Globus pallidus (tissue), 1 donor: ENCODE measurements around the gene PDLIM7.

ENCODE experiments used
- DNase-seq: peaks from one replicate; pipeline ENCODE4 v3.0.0-alpha.2; 2015; ENCODE audit warnings: low spot score

The PDLIM7 gene

DNA sequence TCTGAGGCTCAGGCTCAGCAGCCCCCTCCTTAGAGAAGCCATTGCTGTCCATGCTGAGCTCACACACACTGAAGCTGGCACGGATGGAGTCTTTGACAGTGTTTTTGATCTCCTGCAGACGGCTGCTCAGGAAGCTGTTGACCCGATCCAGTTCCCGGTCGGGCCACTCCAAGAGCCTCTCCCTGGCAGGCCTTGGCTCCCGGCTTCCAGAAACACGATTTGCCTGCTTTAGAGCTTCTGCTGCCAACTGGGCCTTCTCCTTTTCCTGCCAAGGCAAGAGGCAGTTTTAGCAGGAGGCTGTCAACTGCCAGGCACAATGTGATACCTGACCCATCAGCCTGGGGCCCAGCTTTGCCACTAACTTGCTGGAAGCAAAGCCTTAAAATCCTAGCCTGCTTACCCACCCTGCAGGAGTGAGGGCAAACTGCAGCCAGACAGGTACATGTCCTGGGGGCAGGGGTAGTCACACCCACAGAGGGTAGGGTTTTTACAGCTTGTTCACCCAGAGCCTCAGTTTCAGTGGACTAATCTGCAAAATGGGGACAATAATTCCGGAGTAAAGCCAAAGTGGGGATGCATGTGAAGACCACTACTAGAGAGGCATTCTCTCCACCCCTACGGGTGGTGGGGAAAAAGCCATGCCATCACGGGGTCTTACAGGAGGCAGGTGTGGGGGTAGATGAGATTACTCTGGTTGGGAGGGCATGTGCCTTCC is 27.7 kb upstream of the PDLIM7 start:
- no peak for DNase-seq

DNA sequence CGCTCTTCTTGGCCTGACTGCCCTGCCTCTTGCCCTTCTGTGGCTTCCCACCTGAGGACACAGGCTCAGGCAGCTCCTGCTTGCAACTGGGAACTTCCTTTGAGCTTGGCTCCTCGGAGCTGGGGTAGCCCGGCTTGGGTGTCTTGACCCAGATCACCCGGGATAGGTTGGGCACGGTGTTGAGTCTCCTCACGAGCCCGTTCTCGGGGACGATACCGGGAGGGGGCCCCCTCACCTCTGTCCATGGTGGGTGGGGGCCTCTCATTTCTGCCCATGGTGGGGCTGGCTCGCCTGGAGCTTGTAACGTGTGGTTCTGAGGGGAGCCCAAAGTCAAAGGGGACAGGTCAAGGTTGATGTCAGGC is 27.1 kb upstream of the PDLIM7 start:
- DNase-seq: no peak

DNA sequence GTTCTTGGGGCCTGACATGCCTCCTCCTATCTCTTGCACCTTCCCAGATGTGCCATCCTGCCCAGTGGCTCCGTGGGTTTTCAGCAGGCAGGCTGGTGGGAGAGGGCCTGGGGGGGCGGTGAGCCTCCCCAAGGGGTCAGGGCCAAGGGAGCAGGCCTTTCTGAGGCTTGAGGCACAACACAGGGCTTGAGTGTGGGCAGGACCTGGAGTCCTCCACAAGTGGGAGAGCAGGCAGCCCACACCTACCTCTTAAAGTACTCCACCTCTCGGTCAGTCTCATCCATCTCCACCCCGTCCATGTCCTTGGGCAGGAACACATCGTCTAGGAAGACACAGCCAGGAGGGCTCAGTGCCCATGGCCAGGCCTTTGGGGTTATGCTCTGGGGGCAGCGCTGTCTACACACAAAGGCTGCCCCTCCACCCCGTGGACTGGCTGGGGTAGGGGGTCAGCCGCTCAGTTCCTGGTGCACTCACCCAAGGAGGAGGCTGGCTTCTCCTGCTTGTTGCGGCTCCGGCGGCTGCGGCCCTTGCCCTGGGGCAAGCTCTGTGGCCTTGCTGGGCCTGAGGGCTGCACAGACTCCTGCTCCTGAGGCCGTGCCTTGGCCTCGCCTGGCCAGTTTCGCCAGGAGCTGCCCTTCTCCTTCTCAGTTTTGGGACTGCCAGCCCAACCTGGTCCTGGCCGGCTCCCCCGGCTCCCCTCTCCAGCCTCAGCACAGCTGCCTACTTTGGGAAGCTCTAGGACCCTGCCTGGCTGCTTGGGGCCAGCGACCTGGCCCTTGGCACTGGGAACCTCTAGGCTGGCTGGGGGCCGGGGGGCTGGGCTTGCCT is 26.5 kb upstream of the PDLIM7 start:
- no peak for DNase-seq

DNA sequence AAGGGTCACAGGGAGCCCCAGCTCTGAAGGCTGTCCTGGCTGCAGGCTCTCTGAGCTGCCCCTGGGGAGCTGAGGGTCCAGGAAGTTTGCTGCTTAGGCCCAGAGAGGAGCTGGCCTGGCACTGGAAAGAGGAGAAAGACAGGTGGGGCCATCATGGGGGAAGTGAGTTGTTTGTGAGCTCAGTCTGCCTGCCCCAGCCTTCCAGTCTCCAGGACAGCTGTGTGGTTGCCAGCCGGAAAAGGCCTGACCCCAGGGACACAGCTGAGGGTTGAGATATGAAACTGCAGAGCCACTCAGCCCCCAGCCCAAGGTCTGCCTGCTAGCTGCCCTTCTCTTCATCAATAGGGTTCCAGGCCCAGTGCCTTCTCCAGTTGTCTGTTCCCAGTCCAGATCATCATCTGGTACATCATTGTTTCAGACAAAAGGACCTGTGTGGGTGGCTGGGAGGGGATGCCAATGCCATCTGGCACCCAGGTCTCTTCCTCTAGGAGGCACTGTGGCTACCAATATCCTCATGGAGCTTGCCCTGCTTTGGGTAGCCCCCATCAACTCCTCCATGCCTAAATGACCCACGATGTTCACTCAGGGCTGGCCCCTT is 23.6 kb upstream of the PDLIM7 start:
- peak; percentile 42 for DNase-seq

DNA sequence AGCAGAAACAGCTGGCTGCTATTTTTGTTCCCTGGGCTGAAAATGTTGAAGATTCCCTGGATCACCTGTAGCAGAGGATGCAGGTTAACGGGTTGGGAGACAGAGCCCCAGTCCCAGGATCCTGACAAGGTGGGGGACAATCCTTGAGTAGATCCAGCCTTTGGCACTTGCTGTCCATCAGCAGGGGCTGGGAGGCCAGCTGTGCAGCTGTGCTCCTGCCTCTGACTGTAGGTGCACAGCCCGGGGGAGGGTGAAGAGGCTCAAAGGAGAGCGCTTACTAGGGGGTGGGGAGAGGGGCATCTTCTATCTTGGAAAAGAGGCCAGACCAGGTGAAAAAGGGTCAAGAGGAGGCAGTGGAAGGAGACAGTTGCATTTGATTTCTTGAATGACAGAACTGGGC is 22.9 kb upstream of the PDLIM7 start:
- no peak for DNase-seq

DNA sequence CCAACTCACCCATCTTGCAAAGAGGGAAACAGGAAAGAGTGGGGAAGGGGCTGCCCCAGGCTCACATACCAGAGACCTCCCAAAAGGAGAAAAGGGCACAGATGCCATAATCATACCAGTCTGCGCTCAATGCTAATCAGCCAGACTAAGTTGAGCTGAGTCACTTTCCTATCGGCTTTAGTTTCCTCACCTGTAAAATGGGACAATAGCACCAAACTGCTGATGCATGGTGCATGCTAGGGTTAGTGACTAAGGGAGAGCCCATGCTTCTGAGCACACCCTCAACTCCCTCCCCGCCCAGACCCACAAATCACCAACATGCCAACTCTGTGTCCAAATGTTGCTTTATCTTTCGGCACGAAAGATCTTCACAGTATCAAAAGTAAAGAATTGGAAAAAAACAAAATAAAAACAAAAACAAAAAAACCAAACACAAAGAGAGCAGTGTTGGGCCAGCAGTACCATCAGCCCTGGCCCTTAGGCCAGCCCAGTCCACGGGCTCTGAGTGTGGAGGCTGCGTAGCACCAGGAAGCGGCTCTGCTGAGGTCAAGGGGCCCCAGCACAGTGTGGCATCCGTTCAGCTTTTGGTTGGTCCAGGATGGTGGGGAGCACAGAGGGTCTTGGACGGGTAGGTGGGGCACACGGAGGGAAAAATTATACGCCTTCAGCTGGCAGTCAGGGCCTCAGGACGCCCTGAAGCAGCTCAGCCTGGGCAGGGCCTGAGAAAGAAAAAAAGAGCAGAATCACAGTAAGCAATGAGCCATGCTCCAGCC is 22.2 kb upstream of the PDLIM7 start:
- no peak for DNase-seq

DNA sequence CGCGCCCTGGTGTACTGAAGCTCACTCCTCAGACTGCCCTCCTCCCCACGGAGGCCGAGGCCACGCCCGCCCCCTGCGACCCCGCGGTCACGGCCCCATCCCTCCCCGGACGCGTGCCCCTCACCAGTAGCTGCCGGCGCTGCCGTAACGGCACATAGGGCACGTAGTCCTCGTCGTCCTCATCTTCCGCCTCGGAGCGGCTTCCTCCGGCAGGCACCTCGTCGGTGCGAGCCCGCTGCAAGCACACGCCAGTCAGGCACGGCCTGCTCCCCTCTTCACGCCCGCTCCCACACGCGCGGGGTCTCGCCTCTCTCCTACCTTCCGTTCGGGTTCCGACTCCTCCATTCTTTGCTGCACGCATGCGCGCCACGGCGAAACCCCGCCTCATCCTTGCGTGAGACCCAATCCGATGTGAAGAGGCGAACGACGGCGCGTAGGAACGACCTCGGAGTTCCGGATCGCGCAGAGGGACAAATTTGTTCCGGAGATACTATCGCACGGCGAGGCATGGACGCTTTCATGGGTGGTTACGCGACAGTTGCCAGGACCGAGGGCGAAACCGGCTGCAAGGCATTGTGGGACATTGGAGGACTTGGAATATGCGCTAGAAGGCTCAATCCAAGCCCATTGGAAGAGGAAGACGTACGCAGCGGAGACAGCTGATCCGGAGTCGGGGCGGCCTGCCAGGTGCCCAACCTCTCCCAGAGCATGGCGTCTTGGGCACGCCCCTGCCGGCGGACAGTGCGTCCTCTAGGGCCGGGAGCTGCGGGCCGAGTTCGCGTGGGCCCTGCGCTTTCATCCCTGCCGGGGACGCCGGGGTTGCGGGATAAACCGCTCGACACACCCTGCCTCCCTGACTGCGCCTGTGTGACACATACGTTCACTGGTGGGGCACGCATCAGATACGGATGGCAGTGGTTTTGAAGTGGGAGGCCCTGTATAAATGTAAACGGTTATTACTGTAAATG is 19.5 kb upstream of the PDLIM7 start, which contains the start of gene DDX41:
Gene DDX41 (minus strand): TSS at position 361 of the 968 bp plus-strand sequence. CDS start 16 bp downstream, at position 345.
- peak; percentile 98 for DNase-seq

DNA sequence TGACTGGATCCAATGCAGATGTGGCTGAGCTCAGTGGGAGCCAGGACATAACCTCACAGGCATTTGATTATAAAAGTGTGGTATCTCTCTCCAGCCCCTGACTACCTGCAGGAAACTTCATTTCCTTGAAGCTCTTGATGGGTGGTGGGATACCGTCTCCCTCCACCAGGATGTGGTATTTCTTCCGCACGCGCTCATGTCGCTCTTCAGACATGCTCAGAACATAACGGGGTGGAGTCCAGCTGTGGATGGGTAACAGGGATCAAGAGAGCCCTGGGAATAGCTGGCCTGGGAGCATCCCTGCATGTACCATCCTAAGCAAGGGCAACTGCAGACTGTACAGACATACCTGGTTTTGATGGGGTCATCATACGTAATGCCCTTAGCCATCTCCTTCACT is 18.2 kb upstream of the PDLIM7 start:
- no peak for DNase-seq

DNA sequence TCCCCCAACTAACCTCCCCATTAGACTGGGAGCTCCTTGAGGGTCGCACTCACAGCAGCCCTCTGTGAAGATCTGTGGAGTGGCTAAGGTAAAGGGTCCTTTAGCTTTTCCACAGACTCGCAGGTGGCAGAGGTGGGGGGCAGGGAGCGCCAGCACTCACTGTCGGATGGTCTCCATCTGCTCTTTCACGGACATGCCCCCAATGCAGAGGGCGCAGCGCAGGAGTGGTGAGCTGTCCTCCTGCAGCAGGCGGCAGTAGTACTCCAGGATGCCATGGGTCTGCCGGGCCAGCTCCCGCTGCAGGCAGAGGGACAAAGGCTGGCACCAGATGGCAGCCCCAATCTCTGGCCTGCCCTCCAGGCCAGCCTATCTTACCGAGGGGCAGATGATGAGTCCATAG is 17.1 kb upstream of the PDLIM7 start:
- DNase-seq: no peak

DNA sequence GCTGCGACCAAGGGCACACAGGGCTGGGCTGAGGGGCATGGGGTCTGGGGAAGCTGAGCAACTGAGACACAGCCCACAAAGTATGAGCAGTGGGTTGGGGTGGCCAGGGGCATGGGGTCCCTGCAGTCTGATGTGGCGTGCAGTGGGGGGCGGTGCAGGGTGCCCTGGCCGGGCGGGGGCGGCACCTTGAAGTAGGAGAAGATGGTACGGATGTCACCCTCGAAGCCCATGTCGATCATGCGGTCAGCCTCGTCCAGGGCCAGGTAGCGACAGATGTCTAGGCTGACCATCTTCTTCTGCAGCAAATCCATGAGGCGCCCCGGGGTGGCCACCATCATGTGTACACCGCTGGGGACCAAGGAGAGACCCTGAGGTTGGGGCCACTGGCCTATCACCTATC is 16.1 kb upstream of the PDLIM7 start:
- no peak for DNase-seq

DNA sequence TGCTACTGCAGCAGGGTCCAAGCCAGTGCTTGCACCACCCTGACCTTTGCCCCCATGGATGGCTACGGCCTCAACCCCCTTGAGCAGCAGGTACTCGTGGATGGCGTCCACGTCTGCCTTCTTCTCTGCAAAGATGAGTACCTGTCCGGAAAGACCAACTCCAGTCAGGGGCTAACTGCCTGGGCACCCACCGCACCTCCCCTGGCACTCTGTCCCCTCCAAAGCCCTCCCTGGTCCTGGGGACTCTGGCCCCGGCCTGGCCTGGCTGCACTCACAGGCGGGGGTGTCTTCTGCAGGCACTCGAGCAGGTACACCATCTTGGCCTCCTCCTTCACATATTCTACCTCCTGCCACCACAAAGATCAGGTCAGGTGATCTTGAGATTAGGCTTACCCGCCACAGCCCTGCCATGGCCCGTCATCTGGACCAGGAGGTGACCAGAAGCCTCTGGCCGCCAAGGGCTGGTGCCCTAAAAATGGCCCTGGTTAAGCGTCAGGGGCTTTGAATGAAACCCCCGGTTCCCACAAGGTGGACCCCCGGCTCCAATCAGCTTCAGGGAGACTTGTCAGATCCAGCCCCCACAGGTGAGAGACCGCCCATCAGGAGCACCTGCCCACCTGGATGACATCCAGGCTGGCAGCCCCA is 15.5 kb upstream of the PDLIM7 start:
- no peak for DNase-seq

DNA sequence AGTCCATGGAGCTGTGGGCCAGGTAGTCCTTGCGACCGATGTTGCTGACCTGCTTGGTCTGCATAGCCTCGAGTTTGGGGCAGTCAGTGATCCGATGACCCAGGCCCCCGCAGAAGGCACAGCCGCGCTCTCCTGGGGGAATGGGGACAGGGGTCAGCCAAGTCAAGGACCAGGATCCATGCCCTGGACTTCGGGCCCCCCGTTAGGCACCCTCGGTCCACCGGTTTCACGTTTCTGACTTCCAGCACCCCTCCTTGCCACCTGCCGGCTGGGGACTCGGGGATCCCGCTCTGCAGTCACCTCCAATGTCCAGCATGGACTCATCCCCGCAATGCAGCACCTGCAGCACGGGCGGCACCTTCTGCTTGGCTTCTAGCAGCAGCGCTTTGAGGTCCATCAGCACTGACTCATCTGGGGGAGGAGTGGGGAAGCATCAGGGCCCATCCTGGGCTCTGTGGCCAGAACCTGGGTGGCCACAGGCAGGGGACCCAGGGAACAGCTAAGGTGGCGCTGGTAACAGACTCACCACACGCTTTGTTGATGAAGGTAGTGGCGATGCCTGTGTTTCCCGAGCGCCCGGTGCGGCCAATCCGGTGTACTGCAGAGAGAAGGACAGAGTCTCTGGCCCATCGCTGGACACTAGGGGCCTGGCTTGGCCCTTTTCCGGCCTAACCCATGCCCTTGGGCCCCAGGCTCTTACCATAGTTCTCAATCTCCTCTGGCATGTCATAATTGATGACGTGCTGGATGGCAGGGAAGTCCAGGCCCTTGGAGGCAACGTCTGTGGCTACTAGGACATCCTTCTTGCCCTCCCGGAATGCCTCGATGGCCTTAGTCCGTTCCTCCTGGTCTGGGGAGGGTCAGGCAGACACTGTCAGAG is 14.6 kb upstream of the PDLIM7 start:
- no peak for DNase-seq

DNA sequence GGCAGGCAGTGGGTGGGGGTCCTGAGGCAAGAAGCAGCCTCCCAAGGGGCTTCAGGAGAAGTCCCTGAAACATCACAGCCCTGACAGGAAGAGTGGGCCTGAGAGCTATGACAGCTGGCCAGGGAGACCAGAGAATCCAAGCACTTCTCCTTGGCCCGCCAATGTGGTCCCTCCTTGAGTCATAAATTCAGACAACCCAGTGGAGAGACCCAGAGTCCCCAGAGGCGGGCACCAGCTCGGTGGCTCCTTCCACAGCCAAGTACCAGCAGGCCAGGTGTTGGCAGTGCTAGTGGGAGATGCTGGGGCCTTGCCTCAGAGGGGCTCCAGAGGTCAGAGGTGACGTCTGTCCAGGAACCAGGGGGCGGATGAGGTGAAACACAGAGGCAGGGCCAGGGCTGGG is 13.8 kb upstream of the PDLIM7 start:
- no peak for DNase-seq

DNA sequence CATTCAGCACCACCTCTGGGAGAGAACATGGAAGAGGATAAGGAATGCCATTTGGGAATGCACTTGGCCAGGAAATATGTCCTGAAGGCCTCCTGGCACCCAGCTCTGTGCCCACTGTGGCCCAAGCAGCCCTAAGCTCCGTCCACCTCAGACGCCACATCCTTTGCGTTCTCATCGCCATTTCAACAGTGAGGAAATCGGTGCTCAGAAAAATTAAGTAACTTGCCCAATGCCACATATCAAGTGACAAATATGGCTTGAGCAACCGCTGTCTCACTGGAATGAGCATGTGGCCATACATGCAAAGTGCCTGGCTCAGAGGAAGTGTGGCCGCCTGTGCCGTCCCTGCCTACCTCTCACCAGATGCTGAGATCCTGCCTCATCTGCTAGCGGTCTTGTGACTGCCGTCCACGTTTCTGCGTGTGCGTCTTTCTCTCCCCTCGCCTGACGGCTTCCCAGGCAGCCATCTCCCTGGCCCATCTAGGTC is 13.2 kb upstream of the PDLIM7 start:
- DNase-seq: no peak

DNA sequence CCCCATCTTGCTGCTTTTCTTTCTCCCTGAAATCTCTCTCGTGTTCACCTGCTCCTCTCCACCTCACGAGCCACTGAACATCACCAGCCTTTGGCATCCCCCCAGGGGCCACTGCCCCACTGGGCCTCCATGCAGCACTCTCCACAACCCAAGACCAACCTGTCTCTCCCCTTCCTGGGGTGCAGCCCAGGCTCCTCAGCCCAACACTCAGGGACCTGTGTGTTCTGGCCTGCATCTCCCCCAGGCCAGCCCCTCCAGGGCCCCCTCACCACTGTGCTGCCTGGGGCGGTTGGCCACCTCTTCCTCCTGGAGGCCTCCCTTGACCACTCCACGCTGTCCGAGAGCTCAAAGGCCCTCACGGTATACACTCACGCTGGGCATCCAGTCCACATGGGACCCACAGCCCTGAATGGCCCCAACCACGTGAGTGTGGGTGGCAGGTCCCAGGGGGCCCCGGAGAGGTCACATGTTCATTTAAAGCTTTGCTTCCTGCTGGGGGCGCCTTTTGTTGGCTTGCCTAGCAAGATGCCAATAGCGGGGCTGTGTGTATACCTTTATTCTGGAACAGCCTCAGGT is 12.7 kb upstream of the PDLIM7 start:
- DNase-seq: no peak

DNA sequence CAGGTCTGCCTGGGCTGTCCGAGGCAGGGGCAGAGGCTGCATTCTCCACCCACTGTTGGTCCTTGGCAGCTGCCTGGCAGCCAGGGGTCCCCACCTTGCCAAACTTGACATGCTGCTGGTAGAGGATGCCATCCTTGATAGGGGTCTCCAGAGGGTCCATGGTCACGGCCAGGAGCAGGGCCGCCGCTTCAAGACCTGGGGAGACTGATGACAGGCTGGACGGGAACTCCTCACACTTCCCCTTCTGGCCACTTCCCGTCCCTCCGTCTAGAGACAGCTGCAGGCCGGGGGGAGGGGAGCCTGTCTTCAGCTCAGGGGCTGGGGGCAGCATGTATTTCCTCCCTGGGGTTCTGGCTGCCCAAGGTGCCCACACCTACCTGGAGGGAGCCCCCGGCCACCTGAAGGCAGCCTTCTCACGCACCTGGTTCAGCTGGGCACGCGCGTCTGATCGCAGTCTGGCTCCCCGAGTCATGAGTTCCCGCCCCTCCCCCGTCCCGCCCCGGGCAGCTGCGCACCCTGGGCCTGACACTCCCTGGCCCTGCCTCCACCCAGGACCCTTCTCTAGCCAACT is 12.1 kb upstream of the PDLIM7 start, which contains the start of gene DOK3:
Gene DOK3 (minus strand): TSS at position 446 of the 571 bp plus-strand sequence. CDS start 286 bp downstream, at position 160.
- DNase-seq: no peak

DNA sequence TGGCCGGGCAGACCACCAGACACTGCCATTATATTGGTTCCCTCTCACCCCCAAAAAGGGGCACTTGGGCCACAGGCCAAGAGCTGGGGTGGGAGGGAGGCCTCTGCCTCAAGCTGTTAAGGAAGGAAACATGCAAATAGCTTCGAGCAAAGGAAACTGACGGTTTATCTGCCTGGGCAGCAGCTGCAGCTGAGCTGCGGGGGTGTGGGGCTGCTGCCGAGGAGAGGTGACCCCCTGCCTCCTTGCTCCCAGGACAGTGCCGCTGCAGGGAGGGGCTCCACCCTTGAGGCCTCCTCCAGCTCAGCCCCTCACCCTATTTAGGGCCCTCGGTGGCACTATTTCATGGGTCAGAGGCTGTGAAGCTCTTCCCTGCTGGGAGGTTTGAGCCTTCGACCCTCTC is 11.4 kb upstream of the PDLIM7 start:
- DNase-seq: no peak

DNA sequence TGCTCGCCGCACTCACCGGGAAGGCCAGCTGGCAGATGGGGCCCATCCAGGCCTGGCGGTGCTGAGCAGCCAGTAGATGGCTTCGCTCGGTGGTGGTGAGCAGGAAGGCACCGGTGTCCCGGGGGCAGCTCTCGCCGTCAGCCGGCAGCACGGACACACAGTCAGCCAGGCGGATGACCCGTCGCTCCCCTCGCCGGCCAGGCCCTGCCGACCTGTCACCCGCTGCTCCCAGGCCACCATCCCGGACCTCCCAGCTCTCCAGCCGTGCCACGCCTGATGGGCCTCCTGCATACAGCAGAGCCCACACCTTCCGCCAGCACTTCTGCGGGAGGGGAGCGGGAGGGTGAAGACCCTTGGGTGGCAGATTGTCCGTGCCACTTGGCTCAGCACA is 10.8 kb upstream of the PDLIM7 start:
- no peak for DNase-seq
